Amniotic stem cell (primary cell): Measurements from ENCODE around the gene JMJD1C.

Source experiments
- DNase-seq: peaks from one replicate; lab custom pipeline; 2025; lab: John Stamatoyannopoulos, UW

Gene JMJD1C

DNA sequence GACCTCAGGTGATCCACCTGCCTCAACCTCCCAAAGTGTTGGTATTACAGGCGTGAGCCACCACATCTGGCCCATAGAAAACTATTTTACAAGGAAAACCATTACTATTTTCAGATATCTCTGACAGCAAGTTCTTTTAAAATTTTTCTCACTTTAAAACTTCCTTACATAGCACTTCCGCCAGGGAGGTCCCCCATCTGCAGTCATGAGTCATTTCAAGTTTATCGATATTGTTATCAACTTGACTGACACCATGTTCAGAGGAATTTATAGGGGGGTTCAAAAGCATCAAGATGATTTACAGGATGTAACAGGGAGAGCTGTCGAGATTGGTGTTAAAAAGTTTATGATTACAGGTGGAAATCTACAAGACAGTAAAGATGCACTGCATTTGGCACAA, 243.8 kb downstream of the JMJD1C start:
- no peak for DNase-seq

DNA sequence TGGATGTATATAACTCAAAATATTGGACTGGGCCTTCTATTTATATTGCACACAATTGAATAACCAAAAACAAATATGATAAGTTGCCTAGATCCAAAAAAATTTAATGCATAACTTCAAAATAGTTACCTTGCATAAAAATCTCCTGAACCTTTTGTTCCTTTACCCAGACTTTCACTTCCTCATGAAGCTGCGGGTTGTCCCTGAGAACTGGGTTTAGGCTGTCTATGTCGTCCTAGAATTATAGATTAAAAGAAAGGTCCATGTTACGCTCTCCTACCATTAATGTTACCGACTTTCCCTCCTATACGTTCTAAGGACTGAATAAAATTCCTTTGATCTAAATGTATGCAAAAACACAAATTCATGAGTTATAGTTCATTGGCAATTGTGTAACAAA, 246.0 kb downstream of the JMJD1C start:
- DNase-seq, result no peak

DNA sequence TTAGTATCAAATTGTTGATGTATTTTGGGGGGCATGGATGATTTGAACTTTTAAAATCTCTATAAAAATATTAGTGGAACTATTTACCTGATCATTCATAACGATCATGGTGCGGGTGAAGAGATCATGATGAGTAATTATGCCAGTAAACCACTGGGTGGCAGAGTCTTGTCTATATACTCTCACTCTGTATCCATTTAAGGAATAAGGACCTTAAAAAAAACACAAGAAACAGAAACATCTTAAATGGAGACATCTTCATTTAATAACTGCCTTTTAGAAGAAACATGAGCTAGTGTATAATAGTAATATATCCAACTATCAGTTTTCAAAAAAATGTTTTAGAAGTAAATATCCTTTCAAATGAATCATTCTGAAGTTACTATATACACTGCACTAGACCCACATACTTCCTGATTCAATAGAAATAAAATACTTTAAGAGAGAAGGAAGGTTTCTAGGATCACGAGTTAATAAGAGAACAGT, 248.6 kb downstream of the JMJD1C start:
- DNase-seq, result peak; percentile 41

DNA sequence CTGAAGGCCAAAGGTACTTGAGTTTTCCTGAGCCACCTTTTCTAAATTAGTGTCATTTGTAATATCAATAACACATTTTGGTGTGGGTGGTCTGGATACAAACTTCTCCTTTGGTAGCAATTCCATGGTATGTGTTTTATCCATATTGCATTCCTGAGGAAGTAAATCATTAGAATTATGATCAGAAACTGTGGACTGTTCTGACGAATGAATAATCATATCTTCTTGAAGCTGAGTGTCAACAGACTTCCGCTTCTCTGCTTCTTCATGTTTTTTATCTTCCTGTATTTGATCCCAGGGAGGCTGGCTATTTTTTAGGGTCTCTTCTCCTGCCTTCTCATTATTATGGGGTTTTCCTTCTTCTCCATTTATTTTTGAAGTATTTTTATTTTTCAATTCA, 251.2 kb downstream of the JMJD1C start:
- no peak for DNase-seq

DNA sequence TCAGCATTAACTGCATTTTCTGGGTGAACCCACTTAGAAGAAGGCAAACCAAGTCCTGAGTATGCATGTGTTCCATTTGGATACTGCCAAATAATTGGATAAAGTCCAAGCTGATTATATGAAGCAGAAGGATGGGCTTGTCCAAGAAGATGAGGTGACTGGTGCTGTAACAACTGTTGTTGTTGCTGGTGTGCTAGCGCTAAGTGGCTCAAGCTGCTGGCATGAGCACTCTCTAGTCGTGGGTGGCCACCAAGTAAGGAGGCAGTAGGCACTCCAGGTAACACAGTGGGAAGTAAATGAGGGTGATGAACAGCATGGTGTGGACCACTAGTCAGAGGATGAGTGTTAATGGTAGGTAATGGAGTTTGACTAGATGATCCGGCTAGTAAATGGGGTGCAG, 252.3 kb downstream of the JMJD1C start:
- no peak for DNase-seq

DNA sequence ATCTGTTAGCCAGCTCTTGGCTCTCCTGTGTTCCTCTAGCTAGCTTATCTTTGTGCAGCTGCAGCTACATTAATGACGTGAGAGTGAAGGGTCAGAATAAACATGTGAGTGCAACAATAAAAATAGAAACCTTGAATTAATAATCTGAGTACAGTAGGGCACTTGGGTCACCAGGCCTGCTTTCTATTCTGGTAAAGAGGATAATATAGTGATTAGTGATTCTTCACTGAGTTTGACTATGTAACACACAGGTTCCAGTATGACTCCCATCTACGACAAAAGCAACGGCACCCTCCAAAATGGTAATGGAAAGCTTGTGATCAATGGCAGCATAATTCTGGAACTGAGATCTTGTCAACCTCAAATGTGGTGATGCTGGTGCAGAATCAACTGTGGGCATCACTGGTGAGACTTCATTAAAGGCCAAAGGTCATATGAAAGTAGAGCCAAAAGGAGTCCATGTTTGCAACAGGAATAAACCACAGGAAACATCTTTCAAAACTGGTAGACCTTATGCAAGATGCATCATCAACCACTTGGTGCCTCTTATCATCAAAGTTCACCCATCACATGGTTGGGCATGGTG, 255.1 kb downstream of the JMJD1C start:
- DNase-seq, result no peak

DNA sequence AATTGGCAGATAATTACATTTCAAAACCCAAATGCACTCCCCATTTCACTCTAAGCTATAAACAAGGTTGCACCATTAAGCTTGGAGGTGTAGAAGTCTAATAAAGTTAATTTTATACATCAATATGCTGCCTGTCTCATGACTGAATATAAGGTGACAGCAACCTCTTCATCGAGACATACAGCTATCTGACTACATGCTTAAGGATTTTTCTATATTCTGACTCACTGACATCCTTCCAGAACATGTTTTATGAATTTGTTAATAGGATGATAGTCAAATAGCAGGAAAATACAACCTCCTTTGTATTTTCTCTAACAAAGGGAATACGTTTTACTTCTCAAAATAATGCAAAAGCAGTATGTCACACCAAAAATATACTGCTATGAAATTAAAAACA, 256.1 kb downstream of the JMJD1C start:
- DNase-seq, result no peak

DNA sequence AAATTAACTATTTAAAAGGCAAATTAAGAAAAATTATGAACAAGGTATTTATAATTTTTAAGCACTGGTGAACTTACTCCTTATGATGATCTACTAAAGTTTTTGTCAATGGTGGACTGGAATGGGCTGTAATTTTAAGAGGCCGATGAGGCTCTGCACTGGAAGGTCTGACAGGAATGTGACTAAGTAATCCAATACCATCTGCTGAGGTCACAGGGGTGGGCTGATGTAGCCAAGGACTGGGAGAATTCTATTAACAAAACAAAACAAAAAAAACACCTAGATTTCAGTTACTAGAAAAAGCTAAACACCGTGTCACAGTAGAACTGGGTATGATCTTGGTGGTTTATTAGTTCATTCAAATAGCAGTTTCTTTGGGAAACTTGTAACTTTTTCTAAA, 256.8 kb downstream of the JMJD1C start:
- DNase-seq, result no peak

DNA sequence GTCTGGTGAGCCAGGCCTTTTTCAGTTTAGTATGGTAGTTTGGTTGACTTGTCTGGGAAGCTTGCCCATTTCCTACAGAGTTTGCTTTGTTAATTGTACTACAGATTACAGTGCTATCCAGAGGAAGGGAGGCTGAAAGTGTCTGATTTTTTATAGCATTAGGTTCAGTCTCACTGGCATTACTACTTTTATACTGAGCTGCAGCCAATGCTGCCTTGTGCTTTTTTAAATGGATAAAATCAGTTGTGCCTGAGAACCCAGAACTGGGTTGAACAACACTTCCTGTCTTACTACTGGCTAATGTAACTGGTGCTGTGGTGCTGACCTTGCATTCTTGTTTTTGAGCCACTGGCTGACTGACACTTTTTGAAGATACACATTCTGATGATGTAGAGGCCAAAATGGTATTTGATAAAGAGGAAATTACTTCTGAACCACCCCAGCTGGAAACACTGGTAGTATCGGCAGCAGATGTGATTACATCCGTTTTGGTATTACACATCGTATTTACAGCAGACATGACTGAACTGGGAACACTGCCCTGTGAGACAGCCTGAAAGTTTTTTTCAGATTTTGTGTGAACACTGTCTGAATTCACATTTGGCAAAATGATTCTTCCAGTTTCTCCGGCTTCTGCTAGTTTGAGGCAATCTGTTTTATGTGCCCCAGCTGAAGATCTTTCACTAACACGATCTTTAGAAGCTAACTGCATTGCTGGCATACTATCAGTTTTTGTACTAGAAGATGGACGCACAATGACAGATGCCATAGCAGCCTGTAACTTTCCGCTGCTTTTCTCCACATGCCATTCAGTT, 258.6 kb downstream of the JMJD1C start:
- DNase-seq, result peak; percentile 23

DNA sequence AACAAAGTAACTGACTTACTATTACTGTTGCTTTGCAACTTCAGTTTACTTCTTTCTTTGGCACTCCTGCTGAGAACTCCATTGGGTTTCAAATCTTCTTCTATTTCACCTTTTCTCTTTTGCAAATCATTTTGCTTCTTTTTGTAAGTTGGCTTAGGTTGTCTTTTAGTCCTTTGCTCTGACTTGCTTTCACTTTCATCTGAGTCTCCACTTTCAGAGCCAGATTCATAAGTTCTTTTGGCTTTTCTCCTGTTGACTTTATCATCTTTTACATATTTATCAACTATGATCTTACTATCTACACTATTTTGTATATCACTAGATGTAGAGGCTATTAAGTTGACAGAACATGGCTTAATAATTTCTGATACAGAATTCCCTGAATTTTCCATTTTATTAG, 259.2 kb downstream of the JMJD1C start:
- no peak for DNase-seq

DNA sequence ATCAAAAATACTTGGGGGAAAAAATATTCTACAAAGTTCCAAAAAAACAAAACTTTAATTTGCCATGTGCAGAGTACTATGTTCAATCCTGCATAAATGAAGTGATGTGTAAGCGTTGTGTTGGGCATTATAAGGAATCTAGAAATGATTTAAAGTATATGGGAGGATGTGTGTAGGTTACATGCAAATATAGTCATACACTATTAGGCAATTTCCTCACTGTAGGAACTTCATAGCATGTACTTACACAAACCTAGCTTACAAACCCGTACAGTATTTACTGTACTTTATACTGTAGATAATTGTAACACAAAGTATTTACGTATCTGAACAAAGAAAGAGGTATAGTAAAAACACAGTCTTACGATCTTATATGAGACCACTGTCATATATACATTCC, 260.4 kb downstream of the JMJD1C start:
- DNase-seq, result no peak

DNA sequence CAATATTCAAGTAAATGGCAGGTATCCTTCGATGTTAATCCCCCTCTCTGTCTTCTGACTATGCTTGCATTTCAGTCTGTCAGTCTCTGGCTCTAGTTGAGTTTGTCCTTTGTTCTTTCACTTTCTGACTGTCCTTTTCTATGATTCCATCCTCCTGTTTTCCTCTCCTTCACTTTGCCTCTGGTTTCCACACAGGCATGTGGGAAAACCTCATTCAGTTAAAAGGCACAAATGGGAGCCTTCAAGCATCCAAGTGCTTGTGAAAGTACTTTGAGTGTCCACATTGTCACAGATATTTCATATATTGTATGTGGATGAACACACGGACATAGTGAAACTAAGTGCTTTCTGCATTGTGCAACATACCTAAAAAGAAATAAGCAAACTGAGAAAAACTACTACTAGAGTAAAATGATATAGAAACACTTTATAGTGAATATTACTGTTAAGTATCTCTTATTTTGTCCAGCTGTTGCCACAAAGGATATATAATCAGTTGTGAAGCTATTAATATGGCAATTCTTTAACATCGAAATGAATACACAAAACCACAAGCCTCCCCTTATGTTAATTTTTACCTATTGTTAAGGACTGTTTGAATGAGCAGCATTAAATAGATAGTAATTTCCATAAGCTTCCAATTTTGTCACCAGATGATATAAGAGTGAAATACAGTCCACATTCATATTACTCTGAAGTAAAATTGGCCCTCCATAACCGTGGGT, 260.9 kb downstream of the JMJD1C start:
- no peak for DNase-seq

DNA sequence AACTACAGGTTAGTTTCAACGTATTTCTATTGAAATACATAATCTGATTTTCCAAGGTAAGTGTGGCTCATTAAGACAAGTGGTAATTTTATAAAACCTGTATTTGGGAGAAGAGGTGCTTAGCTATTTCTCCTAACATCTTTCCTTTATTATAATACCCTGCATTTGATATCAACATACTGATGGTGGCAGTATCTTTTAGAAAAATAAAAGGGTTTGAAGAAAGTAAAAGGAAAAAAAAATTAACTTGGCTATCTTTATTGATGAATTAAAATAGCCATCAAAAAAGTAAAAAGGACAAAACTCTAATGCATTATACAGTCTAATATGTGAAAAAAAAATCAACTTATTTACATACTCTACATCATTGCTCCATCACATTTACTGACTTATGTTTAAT, 264.7 kb downstream of the JMJD1C start:
- DNase-seq, result no peak

DNA sequence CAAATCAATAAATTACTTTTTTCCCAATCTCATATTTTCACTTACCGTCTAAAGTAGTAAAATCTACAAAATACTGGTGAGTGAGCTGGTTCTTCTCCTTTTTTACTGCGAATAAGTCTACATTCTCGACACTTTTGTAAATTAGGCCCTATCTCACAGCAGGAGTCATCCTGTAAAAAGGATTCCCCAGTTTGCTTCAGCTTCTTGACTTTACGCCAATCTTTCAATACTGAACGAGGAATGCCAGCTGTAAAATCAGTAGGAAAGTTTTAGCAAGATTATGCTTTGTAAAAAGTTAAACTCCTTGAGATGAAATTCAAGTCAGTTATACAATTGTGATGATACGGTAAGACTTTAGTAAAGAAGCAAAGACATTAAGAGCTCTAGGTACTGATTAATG, 265.3 kb downstream of the JMJD1C start:
- no peak for DNase-seq

DNA sequence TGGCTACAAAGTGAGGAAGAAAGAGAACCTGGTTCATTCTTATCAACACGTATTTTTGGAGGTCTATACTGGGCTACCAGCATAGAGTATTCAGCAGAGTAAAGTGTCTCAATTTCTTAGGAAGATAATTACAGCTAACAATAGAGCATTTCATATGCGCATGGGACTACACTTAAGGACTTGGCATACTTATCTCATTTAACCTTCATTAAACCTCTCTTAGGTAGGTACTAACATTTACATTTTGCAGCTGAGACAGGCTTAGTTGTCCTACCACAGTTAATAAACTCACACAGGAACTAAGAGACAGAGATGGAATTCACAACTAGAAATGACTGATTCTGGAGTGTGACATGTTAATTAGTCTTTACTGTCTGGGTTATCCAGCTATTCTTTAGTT, 266.1 kb downstream of the JMJD1C start:
- DNase-seq, result no peak

DNA sequence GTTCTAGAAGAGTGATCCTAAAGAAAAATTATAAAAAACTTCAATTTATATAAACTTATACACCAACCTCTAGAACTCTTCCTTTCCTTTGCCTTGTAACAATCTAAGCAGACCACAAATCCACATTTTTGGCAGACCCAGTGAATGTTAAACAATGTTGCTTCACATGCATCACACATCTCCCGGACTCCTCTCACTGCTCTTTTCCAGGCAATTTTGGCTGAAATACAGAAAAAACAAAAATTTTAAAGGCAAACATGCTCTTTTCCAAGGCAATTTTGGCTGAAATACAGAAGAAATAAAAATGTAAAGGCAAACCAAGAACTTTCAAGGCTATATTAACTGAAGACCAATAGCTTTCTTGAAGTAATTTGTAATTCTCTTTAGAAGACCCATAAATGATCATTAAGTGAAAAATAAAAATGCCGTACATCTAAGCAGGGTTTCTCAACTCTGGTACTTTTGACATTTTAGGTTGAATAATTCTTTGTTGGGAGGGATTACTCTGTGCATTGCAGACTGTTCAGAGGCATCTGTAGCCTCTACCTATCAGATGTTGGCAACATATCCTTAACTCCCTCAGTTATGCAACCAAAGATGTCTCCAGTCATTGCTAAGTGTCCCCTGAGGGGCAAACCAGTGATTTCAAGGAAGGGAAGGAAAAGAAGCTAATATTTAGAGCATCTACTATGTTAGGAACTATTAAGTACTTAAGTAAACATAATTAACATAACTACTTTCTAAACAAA, 268.3 kb downstream of the JMJD1C start:
- peak; percentile 37 for DNase-seq

DNA sequence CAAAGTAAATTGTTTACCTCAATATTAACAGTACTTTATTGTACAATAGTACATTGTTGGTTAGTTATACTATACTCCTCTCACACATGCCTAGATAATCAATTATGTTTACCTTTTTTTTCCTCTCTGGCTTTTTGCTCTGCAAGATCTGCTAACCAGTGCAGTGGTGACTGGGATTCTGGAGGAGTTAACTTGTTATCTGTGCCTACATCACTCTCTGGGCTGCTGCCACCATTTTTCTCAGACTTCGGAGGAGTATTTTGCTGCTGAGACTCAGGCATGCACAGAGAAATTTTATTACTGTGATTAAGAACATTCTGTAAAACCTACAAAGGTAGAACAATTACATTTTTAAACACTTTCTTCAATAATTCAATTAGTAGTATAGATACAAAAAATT, 273.0 kb downstream of the JMJD1C start:
- DNase-seq, result no peak

DNA sequence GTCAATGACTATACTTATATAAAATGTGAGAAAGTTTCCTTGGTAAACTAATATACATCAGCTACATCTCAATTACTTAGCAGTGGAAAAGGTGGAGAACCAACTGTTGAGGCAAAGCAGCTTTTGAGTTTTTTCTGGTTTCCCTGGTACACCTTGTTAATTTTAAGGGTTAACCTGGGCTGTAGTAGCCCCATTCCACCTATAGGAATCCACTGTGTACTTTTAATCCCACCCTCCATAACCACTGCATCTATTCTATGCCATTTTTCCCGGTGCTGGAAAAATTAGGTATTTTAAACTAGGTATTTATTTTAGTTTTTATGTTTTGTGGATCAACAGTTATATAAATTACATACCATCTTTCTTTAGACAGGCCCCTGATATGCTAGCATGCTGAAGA, 290.2 kb downstream of the JMJD1C start:
- no peak for DNase-seq

DNA sequence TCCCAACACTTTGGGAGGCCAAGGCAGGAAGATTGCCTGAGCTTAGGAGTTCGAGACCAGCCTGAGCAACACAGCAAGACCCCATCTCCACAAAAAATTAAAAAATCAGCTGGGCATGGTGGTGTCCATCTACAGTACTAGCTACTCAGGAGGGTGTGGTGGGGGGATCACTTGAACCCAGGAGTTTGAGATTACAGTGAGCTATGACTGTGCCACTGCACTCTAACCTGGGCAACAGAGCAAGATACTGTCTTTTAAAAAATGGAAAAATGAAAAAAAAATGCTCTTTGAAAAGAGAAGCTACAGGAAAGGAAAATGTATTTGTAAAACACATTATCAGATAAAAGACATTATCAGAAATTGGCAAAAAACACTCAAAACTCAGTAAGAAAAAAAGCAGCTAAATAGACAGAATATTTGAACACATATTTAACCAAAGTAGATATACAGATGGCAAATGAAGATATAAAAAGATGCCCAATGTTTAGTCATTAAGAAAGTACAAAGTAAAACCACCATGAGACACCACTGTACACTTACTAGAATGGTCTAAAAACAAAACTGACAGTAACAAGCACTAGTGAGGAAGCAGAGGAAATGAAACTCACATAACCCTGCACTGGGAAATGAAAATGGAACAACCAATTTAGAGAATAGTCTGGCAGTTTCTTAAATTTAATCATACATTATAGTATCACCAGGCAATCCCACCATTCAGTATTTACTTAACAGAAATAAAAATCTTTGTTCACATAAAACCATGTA, 292.1 kb downstream of the JMJD1C start:
- no peak for DNase-seq

DNA sequence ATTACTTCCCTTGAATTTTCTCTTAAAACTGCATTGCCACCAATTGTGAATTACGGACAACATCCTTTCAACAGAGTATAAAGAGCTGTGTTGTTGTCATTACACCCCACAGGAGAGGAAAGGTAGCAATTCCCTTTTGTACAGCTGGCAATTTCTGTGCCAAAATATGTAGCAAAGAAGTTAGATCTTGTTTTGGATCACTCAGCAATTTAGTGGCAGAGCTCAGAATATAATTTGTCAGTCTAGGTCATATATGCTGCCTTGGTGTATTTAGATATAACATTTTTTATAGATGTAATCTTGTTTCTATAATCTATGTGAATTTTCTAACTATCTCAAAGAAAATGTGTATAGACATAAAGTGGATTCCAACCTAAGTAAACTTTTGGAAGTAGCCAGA, 293.9 kb downstream of the JMJD1C start:
- DNase-seq, result no peak

DNA sequence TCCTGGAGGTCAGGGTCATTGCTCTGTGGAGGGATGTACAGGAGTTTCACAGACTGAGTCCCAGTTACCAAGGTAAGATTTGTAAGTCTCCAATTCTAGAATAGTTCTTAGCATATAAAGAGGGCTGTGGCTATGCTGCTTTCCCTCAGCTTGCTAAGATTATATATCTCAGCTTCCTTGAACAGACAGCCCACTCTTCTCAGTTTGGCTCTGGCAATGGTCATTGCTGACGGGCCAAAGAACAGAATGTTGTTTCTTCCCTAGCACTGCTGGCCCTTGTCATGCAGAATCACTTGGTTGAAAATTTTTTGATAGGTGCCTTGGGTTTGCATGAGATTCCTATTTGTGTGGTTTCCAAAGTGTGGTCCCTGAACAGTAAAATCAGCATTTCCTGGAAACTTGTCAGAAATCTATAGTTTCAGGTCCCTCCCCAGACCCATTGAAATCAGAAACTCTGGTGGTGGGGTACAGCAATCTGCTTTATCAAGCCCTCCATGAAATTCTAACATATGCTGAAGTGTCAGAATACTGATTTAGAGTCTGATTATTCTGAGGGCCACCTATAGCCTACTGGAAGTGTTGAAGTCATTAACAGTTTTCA, 294.4 kb downstream of the JMJD1C start:
- no peak for DNase-seq
